ENCODE data around the gene CLEC1B.

Gene CLEC1B

GRCh38 chr12:9999016-9999415 is at the start of gene CLEC1B:
Gene CLEC1B (minus strand): TSS chr12:9999121. CDS start chr12:9999100, 21 bp downstream.
- in situ Hi-C loops (cut with MboI; ENCODE audit: low sequenced_read_pairs, unreplicated experiment): no loop called here
- TF ChIP-seq, protein P1, sequence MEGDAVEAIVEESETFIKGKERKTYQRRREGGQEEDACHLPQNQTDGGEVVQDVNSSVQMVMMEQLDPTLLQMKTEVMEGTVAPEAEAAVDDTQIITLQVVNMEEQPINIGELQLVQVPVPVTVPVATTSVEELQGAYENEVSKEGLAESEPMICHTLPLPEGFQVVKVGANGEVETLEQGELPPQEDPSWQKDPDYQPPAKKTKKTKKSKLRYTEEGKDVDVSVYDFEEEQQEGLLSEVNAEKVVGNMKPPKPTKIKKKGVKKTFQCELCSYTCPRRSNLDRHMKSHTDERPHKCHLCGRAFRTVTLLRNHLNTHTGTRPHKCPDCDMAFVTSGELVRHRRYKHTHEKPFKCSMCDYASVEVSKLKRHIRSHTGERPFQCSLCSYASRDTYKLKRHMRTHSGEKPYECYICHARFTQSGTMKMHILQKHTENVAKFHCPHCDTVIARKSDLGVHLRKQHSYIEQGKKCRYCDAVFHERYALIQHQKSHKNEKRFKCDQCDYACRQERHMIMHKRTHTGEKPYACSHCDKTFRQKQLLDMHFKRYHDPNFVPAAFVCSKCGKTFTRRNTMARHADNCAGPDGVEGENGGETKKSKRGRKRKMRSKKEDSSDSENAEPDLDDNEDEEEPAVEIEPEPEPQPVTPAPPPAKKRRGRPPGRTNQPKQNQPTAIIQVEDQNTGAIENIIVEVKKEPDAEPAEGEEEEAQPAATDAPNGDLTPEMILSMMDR (IDR thresholded peaks at IDR 0.05; ENCODE audit: borderline replicate concordance, control extremely low read depth, extremely low read depth, insufficient read depth, missing control alignments): no peak
- DNase-seq (ENCODE audit: low spot score): no peak

DNA sequence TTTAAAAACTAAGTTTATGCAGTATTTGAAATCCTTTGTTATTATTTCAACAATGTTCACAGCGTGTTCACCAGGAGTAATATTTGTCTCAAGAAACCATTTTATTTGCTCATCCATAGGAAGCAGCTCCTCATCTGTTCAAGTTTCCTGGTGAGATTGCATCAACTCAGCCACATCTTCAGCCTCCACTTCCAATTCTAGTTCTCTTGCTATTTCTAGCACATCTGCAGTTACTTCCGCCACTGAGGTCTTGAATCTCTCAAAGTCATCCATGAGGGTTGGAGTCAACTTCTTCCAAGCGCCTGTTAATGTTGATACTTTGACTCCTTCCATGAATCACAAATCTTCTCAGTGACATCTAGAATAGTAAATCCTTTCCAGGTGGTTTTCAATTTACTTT is 49.6 kb upstream of the CLEC1B start:
- in situ Hi-C loops (cut with MboI; ENCODE audit: low sequenced_read_pairs, unreplicated experiment): loop anchor here (10.0 kb wide), 1 partner anchor 96 kb away; no protein-coding TSS in a partner anchor

DNA sequence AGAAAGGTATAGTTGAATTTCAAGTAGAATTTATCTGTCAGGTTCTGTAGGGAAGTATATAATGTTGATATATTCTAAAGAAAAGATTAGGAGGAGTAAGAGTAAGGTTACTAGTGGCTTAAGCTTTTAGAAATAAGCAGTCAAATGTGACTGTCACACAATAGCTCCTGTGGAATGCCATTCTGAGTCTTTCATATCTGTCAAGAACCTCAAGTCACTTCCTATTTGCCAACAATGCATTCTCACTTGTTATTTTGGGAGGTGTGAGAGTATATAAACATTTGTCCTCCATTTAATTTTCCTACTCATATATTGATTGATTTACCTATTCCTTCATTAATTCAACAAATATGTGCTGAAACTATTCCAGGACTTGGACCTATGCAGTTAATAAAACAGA is 43.2 kb upstream of the CLEC1B start:
- no peak for DNase-seq (ENCODE audit: low spot score)
- TF ChIP-seq, protein P1 (IDR thresholded peaks at IDR 0.05; ENCODE audit: borderline replicate concordance, control extremely low read depth, extremely low read depth, insufficient read depth, missing control alignments): no peak
- in situ Hi-C loops (cut with MboI; ENCODE audit: low sequenced_read_pairs, unreplicated experiment): loop anchor here (10.0 kb wide), 1 partner anchor 103 kb away; no protein-coding TSS in a partner anchor

More for the DNA sequence above, 49.6 kb upstream of the CLEC1B start:
- DNase-seq (ENCODE audit: low spot score): no peak
- TF ChIP-seq, protein P1 (IDR thresholded peaks at IDR 0.05; ENCODE audit: borderline replicate concordance, control extremely low read depth, extremely low read depth, insufficient read depth, missing control alignments): no peak

DNA sequence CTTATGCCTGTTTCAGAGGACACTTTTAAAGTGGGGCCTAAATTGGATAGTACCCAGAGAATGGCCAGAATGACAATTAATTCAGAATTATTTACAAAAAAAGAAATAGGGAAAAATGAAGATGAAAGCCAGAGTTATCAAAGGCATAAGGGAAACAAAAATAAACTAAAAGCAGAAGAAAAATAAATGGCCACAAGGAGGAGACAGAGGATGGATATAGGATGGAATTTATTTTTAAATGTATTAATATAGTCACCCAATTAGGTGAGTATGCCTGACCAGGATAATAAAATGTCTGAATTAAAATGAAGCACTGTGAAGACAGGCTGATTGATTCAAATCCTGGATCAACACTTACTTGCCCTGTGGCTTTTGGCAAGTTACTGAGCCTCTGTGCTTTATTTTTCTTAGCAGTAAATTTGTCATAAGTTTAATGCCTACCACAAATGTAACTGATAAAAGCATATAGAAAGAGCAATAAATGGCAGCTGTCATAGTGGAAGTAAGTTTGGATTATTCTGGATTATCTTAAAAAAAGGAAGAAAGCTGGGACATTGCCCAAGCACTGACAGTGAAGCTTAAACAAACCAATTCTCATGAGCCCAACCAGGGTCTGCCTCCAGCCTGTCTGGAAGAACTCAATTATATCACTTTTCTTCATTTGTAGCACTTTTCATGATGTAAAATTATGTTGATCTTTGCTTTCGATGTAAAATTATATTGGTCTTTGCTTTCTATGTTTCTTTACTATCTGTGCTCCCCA is 35.0 kb upstream of the CLEC1B start:
- in situ Hi-C loops (cut with MboI; ENCODE audit: low sequenced_read_pairs, unreplicated experiment): no loop called here
- peak; percentile 28 for DNase-seq (ENCODE audit: low spot score)
- TF ChIP-seq, protein P1 (IDR thresholded peaks at IDR 0.05; ENCODE audit: borderline replicate concordance, control extremely low read depth, extremely low read depth, insufficient read depth, missing control alignments): no peak

- no peak for DNase-seq (ENCODE audit: low spot score)
- TF ChIP-seq, protein P1 (IDR thresholded peaks at IDR 0.05; ENCODE audit: borderline replicate concordance, control extremely low read depth, extremely low read depth, insufficient read depth, missing control alignments): no peak
- in situ Hi-C loops (cut with MboI; ENCODE audit: low sequenced_read_pairs, unreplicated experiment): no loop called here
Observed at GRCh38 chr12:10031771-10032175, 32.9 kb upstream of the CLEC1B start.

DNA sequence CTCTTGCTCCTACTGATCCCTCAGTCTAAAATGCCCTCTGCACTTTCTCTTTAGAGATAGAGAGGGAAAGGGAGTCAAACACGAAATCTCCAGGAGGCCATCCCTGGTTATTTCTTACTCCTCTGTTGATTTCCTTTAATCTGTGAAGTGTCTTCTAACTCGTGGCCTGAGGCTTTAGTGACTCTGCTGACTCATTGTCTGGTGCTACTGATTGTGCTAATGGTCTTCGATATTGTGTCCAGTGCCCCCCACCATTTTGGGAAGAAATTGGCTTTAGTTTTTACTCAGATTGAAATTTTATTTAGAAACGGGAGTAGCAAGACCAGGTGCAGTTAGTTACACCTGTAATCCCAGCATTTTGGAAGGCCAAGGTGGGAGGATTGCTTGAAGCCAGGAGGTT is 32.4 kb upstream of the CLEC1B start:
- DNase-seq (ENCODE audit: low spot score): no peak
- in situ Hi-C loops (cut with MboI; ENCODE audit: low sequenced_read_pairs, unreplicated experiment): no loop called here
- TF ChIP-seq, protein P1 (IDR thresholded peaks at IDR 0.05; ENCODE audit: borderline replicate concordance, control extremely low read depth, extremely low read depth, insufficient read depth, missing control alignments): no peak

Measured in GM13976 (cell line).